SK-N-SH (cell line): ENCODE measurements around the gene FOXF1.

Source experiments
- ELF1 ChIP-seq: IDR thresholded peaks from 2 replicates; pipeline ENCODE4 v1.4.0; 2012
- EZH2phosphoT487 ChIP-seq: fragments of 200-600 bp; sonication (generic); IDR thresholded peaks from 2 replicates; pipeline ENCODE4 v1.6.1; 2017; ENCODE audit warnings: low read depth, mixed run types, mild to moderate bottlenecking, antibody characterized with exemption, moderate library complexity, borderline replicate concordance
- GABPA ChIP-seq: IDR thresholded peaks from 2 replicates; pipeline ENCODE4 v1.4.0; 2012; ENCODE audit warnings: low read depth, mild to moderate bottlenecking
- JUND ChIP-seq: IDR thresholded peaks from 2 replicates; pipeline ENCODE4 v1.4.0; 2012
- POLR2AphosphoS5 ChIP-seq: IDR thresholded peaks from 2 replicates; pipeline ENCODE4 v1.6.1; 2012; ENCODE audit warnings: low read depth, low read length
- RCOR1 ChIP-seq: fragments of 150-350 bp; IDR thresholded peaks from 2 replicates; pipeline ENCODE4 v1.6.1; 2017; ENCODE audit warnings: antibody characterized with exemption, low read length
- RXRA ChIP-seq: IDR thresholded peaks from 2 replicates; pipeline ENCODE4 v1.4.0; 2012; ENCODE audit warnings: low read depth, mild to moderate bottlenecking, borderline replicate concordance
- TAF1 ChIP-seq: IDR thresholded peaks from 2 replicates; pipeline ENCODE4 v1.6.1; 2012; ENCODE audit warnings: low read depth, mild to moderate bottlenecking, low read length, moderate library complexity, borderline replicate concordance
- YY1 ChIP-seq: IDR thresholded peaks from 2 replicates; pipeline ENCODE4 v1.4.0; 2012; ENCODE audit warnings: low read depth, mild to moderate bottlenecking
- TF ChIP-seq, protein P1 (sequence below): fragments of 200-600 bp; sonication (generic); IDR thresholded peaks from 2 replicates; pipeline ENCODE4 v1.6.1; 2017; ENCODE audit warnings: antibody characterized with exemption, mild to moderate bottlenecking, moderate library complexity
- TF ChIP-seq, protein P2 (sequence below): IDR thresholded peaks from 2 replicates; pipeline ENCODE4 v1.4.0; 2012; ENCODE audit warnings: low read depth
- TF ChIP-seq, protein P3 (sequence below): IDR thresholded peaks from 2 replicates; pipeline ENCODE4 v1.4.0; 2012; ENCODE audit warnings: low read depth, borderline replicate concordance
- TF ChIP-seq, protein P4 (sequence below): IDR thresholded peaks from 2 replicates; pipeline ENCODE4 v1.4.0; 2012; ENCODE audit warnings: low read depth, borderline replicate concordance

DNA sequence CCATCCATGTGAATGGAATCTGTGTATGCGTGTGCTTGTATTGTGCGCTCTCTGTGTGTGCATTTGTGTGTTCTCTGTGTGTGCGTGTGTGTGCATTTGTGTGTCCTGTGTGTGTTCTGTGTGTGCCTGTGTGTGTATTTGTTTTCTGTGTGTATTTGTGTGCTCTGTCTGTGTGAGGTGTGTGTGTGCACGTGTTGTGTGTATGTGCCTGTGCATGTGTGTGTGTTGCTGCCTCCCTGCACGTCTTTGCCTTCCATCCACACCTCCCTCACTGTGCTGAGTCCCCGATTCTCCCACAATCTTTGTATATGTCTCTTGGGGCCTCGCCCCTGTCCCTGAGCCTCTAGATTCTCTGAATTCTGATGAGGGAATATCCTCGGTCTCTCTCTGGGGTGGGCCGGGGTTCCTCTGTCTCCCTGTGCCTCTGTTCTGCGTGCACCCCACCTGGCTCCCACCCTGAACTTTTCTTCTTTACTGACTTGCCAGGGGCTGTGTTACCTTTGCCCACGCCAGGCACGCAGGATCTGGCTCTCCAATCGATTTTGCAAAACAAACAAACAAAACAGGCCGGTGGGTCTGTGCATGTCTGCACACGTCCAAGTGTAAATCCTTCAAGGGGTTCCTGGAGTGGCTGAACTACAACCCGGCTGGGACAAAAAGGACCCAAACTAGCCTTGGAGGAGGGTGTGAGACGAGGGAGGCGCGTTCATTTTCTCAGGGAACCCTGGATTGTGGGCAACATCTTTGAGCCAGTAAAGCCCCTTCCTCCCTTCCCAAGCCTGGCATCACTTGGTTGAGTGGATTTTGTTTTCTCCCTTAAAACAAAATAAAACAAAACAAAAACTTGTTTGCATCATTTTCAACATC lies 8.1 kb upstream of the FOXF1 start:
- TF ChIP-seq, protein P1, sequence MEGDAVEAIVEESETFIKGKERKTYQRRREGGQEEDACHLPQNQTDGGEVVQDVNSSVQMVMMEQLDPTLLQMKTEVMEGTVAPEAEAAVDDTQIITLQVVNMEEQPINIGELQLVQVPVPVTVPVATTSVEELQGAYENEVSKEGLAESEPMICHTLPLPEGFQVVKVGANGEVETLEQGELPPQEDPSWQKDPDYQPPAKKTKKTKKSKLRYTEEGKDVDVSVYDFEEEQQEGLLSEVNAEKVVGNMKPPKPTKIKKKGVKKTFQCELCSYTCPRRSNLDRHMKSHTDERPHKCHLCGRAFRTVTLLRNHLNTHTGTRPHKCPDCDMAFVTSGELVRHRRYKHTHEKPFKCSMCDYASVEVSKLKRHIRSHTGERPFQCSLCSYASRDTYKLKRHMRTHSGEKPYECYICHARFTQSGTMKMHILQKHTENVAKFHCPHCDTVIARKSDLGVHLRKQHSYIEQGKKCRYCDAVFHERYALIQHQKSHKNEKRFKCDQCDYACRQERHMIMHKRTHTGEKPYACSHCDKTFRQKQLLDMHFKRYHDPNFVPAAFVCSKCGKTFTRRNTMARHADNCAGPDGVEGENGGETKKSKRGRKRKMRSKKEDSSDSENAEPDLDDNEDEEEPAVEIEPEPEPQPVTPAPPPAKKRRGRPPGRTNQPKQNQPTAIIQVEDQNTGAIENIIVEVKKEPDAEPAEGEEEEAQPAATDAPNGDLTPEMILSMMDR: no peak
- TF ChIP-seq POLR2AphosphoS5: no peak
- TF ChIP-seq RCOR1: no peak
- TF ChIP-seq ELF1: no peak
- TF ChIP-seq YY1: no peak
- TF ChIP-seq JUND: no peak
- TF ChIP-seq, protein P2, sequence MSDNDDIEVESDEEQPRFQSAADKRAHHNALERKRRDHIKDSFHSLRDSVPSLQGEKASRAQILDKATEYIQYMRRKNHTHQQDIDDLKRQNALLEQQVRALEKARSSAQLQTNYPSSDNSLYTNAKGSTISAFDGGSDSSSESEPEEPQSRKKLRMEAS: no peak
- TF ChIP-seq GABPA: no peak
- no peak for TF ChIP-seq RXRA
- TF ChIP-seq, protein P3, sequence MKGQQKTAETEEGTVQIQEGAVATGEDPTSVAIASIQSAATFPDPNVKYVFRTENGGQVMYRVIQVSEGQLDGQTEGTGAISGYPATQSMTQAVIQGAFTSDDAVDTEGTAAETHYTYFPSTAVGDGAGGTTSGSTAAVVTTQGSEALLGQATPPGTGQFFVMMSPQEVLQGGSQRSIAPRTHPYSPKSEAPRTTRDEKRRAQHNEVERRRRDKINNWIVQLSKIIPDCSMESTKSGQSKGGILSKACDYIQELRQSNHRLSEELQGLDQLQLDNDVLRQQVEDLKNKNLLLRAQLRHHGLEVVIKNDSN: no peak
- TF ChIP-seq EZH2phosphoT487: no peak
- no peak for TF ChIP-seq TAF1
- TF ChIP-seq, protein P4, sequence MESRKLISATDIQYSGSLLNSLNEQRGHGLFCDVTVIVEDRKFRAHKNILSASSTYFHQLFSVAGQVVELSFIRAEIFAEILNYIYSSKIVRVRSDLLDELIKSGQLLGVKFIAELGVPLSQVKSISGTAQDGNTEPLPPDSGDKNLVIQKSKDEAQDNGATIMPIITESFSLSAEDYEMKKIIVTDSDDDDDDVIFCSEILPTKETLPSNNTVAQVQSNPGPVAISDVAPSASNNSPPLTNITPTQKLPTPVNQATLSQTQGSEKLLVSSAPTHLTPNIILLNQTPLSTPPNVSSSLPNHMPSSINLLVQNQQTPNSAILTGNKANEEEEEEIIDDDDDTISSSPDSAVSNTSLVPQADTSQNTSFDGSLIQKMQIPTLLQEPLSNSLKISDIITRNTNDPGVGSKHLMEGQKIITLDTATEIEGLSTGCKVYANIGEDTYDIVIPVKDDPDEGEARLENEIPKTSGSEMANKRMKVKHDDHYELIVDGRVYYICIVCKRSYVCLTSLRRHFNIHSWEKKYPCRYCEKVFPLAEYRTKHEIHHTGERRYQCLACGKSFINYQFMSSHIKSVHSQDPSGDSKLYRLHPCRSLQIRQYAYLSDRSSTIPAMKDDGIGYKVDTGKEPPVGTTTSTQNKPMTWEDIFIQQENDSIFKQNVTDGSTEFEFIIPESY: no peak
